Sigmoid colon (tissue), 4 donors: ENCODE results near the gene EML6.

Experiments
- EP300 ChIP-seq, 4 donors: sonication (generic); formaldehyde crosslinking; IDR thresholded peaks; one replicate each; pipeline ENCODE4 v1.6.1; 2017; ENCODE audit warnings: antibody characterized with exemption in 4 of 4
- POLR2A ChIP-seq, 2 donors: fragments of 450-650 bp; IDR thresholded peaks; one replicate each; pipeline ENCODE4 v1.6.1; 2016; ENCODE audit warnings: antibody characterized with exemption in 2 of 2, mild to moderate bottlenecking in 2 of 2, moderate library complexity in 2 of 2
- POLR2AphosphoS5 ChIP-seq, 4 donors: sonication (generic); formaldehyde crosslinking; IDR thresholded peaks; one replicate each; pipeline ENCODE4 v1.6.1; 2017; ENCODE audit warnings: antibody characterized with exemption in 4 of 4
- TF ChIP-seq, protein P1 (sequence below), 4 experiments: fragments of 450-650 bp in 3 of 4; fragments of 200-600 bp in 1 of 4; IDR thresholded peaks; one replicate each; pipeline ENCODE4 v1.5.1; 2016 to 2019; ENCODE audit warnings: antibody characterized with exemption in 4 of 4, mild to moderate bottlenecking in 3 of 4, moderate library complexity in 2 of 4

DNA sequence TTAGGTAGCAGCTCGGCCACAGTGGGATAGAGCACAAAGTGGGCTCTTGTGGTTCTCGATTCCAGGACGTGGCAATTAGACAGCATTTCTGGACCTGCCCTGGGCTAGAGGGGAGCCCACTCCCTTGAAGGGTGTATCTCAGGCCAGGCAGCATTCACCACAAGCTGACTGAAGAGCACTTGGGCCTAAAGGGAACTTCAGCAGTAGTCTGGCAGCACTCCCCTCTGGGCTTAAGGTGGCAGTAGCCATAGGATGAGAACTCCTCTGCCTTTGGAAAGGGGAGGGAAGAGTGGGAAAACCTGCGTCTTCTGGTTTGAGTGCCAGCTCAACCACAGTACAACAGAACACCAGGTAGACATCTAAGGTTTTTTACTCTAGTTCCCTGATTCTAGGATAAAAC is 28.1 kb upstream of the EML6 start:
- TF ChIP-seq, protein P1, sequence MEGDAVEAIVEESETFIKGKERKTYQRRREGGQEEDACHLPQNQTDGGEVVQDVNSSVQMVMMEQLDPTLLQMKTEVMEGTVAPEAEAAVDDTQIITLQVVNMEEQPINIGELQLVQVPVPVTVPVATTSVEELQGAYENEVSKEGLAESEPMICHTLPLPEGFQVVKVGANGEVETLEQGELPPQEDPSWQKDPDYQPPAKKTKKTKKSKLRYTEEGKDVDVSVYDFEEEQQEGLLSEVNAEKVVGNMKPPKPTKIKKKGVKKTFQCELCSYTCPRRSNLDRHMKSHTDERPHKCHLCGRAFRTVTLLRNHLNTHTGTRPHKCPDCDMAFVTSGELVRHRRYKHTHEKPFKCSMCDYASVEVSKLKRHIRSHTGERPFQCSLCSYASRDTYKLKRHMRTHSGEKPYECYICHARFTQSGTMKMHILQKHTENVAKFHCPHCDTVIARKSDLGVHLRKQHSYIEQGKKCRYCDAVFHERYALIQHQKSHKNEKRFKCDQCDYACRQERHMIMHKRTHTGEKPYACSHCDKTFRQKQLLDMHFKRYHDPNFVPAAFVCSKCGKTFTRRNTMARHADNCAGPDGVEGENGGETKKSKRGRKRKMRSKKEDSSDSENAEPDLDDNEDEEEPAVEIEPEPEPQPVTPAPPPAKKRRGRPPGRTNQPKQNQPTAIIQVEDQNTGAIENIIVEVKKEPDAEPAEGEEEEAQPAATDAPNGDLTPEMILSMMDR (IDR thresholded peaks at IDR 0.05) = no peak
- TF ChIP-seq POLR2A (IDR thresholded peaks at IDR 0.05) = no peak
- TF ChIP-seq POLR2AphosphoS5 (IDR thresholded peaks at IDR 0.05) = no peak
- TF ChIP-seq EP300 (IDR thresholded peaks at IDR 0.05) = no peak
